Activated naive CD8-positive, alpha-beta T cell treated with anti-CD3 and anti-CD28 coated beads, Interleukin-2, amount 50 U/mL, for 16 hours (primary cell): ENCODE data around the gene PCSK6.

Experiments used
- DNase-seq: peaks from one replicate; pipeline ENCODE4 v3.0.0-alpha.2; 2020; ENCODE audit warnings: low read depth, low spot score

The PCSK6 gene

DNA sequence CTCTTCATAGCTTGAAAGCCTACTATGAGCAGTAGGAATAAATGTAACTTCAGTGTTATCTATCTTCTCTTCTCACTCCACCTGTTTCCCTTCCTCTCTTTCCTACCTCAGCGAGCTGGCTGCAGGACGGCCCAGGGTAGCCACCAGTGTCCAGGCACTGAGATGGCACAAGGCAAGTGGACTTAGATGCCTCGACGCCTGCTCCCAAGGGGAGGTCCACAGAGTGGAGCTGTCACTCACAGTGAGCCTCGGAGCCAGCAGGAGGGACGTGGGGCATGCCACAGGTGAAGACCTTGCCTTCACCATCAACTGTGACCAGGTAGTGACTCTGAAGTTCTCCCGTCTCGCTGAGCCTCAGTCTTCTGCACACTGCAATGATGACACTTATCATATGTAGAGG, 88.2 kb downstream of the PCSK6 start:
- no peak for DNase-seq

DNA sequence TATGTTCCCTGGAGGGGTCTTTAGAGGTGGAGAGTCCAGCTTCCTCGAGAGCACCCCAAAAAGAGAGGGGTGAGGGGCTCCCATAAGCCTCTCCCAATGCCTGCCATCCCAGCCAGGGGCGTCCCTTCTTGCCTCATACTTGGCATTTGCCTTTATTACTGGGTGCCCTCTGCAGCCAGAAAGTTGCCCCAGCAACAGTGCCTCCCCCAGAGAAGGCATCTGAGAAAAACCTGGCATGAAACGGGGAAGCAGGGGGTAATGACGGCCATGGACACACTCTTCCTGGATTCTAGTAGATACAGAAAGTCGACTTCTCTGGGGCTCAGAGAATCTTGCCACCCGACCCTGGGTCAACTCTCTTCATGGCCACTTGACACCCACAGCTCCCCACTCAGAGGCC, 90.1 kb downstream of the PCSK6 start:
- DNase-seq, result no peak

DNA sequence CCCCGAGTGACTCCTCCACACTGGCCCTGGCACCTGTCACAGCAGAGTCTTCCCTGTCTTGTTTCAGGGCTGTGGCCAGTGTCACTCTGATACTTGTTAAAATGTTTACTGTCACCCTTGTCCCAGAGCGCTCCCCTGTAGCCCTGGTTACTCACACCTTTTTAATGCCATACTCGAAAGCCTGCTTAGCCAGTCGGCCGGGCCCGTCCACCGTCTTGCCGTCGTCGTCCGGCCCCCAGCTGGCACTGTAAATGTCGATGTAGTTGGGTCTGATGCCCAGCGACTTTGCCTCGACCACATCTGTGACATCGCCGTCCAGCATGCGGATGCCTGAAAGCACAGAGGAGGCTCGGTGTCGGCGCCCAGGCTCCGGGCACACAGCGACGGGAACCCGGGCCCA, 91.3 kb downstream of the PCSK6 start:
- no peak for DNase-seq

DNA sequence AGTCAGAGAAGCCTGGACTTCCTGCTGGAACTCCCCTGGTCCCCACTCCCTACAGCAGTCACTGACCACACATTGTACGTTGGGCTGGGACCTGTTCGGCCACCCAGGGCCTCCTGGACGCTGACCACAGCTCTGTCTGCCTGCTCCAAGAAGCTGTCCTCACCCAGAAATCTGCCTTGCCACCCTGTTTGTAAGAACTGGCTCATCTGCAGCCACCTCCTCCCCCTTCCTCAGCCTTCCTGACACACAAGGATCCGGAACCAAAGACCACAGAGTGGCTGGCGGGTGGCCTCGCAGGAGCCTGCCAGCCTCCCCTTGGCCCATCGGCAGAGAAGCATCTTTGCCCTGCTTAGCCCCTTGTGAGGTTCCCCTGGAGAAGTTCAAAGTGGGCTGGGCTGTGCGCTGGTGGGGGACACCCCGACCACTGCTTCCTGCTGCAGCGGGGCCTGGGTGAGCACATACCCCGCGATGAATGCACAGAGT, 91.9 kb downstream of the PCSK6 start:
- no peak for DNase-seq

DNA sequence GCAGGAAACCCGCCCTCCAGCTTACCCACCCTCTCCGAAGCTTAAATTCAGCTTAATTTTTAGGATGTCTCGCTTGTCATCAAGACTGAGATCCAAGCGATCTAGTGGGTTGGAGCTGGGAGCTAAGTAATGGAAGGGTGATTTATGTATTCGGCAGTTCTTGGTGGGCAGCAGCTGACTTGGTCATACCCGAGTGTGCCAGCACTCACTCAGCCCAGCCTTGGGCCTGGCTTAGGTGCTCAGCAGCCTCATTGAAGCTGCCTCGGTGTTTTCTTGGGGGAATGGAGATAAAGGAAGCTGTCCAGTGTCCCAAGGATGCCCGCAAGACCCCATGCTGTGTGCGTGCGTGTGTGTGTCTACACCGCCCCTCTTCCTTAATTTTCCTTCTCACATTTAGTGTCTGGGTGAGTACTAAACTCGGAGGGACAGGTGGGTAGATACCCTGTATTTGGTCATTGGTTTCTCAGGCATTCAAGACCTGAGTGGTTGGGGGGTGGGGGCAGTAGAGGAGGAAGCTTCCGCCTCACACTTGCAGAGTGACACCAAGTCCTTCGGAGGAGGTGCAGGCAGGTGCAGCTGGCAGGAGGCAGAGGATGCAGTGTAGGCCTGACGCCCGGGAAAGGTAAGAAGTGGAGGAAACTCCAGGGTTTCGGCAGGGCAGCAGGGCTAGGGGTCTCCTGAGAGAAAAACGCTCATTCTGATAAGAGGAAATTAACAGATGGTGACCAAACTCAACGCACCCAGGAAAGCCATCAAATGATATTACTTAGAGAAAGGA, 92.8 kb downstream of the PCSK6 start:
- DNase-seq, result no peak

DNA sequence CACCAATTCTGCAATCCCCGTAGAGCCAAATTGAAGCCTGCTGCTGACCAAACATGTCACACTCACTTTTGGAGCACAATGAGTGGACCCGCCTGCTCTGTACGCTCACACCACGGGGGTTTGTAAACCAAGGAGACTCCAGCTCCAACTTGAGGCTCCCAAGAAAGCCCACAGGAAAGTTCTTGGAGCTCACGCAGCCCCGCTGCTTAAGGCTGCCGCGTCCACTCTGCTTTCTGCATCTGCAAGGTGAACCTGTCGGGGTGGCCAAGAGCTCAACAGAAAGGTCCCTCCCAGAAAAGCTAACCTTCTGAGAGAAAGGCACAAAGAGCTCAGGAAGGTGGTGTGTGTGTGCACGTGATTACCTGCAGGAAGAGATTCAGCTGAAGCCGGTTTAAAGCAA, 94.9 kb downstream of the PCSK6 start:
- no peak for DNase-seq

DNA sequence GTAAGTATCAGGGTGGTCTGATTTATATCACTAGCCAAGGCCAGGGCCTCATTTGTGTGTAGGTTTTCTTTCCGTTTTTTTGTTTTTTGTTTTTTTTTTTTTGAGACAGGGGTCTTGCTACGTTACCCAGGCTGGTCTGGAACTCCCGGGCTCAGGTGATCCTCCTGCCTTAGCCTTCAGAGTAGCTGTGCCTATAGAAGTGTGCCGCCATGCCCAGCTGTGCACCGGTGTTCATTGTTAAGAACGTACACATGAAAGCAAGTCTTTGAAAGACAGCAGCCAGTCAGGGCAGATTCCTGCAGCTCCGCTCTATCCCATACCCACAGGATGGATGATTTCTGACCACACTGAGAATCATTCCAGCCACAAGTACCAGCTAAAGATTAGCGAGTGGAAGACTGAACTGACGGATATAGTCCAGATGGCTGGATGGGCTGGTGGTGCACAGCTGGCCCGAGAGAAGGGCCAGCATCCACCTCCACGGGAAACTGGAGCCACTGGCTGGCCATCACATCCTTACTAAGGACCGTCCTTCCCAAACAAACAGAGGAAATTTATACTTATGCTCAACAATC, 95.4 kb downstream of the PCSK6 start:
- DNase-seq, result no peak

DNA sequence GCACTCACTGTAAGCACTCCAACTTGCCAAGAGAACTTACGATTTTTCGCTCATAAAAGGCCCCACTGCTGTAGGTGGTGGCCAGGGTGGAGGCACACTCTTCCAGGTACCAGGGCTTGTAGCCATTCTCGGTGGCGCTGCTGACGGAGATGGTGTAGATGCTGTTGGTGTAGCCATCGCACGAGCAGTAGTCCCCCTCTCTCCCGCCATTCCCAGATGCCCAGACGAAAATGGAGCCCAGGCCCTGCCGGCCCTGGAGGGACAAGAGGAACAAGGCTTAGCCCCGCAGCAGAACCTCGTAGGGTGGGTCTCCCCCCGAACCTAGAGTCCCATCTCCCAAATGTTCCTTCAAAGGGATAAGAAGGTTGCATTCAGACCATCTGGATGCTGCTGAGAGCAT, 96.3 kb downstream of the PCSK6 start:
- DNase-seq, result no peak

DNA sequence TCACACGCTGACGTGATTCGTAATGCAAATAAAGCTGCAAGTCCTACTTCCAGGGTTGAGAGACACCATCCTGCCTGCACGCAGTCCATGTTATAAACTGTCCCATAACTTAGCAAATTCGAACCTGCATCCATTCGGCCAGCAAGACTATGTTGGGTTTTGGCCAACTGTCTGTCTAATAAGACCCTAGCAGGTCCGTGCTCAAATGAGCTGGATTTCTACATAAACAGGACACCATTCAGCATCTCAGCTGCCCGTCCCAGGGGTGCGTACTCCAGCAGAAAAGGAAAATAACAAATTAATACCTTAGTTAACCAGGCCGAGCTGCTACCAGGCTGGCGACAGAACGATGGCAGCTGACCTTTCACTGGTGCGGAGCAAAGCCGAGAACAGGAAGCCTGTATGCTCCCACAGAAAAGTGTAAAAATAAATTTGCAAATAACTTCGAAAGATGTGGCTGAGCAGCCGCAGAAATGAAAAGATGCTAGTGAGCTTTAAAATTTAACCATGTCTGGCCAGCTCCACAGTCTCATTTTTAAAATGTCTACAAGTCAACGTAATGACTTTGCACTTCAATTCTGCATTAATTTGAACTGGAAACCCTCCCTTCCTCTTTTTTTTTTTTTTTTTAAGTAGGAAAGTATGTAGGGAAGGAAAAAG, 97.4 kb downstream of the PCSK6 start:
- DNase-seq, result no peak

DNA sequence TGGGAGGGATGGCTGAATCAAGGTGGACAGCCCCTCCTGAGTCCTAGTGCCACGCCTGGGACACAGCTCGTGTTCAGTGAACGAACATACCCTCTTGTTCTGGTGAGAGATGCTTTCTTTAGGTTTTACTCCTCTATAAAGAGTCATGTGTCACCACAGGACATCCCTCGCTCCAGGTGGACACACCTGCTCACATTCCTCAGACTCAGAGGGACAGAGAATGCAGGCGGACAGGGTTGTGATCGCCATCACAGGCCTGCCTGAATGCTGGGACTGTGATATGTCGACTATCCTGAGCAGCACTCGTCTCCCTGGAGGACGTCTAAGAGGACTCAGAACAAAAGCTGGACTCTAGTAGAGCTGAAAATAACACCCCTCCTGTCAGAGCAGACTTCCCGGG, 98.1 kb downstream of the PCSK6 start:
- DNase-seq, result no peak

DNA sequence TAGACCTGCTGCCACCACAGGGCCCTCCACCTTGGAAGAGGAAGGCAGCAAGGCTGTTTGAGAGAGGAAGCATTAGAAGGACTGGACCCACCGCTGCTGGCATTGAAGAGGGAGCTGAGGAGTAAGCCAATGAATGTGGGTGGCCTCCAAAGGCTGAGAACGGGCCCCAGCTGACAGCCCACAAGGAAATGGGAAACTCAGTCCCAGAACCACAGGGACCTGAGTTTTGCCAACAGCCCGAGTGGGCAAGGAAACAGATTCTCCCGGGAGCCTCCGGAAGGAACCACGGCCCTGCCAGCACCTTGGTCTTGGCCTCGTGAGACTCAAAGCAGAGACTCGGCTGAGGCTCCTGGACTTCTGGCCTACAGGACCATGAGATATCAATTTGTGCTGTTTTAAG, 99.0 kb downstream of the PCSK6 start:
- DNase-seq, result no peak

DNA sequence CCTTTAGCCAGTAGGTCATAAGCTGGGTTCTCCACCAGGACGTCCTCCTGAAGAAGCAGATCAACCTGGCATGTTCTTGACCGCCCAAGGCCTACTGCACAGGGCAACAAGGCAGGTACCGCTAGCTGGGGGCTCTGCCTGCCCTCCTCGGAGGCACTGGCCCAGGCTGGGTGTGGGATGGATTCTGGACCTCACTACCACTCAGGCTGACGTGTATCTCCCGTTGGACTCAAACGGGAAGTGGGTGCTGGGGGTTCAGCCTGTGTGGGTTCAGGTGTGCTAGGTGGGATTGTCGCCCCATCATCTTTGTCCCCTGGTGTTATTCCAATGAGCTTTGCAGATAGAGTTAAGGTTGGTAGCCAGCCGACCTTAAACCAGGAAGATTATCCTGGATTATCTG, 99.4 kb downstream of the PCSK6 start:
- no peak for DNase-seq

DNA sequence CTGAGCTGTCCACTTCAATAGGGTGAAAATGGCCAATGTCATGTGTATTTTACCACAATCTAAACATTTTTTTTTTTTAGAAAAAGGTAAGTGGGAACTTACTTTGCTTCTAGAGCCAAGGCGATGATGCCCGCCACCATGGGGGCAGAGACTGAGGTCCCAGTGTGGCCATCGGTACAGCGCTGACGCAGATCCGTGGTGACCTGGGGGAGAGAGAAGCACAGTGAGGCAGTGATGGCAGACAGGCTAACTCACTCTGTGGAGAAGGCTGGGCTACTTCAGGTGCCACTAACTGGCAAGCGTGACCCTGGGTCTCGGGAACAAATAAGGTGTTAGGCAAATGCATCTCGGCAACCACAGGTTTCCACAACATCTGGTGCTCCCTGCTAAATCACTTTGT, 100.1 kb downstream of the PCSK6 start:
- no peak for DNase-seq

DNA sequence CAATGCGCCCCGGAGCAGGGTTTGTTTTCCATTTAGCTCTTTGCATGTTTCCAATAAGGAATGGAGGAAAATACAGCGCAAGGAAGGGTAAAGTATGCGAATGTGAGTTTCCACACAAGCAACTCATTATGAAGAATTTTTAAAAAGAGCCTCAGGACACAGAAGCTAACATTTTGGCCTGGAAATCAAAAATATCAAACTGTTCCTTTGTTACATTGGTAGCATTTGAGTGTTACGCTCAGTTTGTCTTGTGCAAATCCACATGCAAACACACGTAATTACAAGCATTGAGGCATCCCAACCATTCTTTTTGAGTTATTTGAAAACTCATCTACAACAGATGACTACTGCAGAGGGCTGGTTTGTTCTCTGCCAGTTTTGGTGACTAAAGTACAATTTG, 101.5 kb downstream of the PCSK6 start:
- no peak for DNase-seq

DNA sequence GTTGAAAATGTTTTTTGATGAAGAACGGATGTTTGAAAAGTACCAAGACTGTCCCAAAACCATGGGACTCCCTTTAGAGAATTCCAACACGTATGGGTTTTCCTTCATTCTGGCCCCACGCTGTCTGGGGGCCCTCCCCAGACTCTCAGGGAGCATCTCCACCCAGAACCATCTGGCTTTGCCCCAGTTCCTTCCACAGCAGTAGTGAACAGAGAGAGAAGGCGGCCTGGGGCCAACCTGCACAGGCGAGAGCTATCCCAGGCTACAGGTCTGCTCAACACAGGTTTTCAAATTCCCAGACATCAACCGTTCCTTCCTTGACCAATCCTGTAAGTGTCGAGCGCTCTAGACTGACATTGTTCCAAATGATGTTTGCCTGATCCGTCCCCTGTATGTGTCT, 101.9 kb downstream of the PCSK6 start:
- DNase-seq, result no peak

DNA sequence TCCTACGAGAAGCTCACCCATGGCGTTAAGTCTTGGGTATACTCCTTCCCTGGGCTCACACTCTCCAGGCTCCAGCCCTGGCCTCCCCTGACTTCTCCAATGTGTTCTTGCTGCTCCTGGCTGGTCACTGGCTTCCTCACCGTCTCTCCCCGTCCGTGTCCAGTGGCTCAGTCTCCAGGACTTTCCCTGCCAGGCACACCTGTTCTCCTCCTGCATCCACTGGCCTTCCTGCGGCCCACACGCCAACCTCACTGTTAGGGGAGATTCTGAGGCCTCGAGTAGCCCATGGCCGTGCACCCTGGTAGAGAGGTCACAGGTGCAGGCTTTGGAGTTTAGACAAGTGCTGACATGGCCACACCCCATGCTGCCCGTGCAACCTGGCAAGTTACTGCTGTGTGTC, 102.5 kb downstream of the PCSK6 start:
- DNase-seq, result no peak

DNA sequence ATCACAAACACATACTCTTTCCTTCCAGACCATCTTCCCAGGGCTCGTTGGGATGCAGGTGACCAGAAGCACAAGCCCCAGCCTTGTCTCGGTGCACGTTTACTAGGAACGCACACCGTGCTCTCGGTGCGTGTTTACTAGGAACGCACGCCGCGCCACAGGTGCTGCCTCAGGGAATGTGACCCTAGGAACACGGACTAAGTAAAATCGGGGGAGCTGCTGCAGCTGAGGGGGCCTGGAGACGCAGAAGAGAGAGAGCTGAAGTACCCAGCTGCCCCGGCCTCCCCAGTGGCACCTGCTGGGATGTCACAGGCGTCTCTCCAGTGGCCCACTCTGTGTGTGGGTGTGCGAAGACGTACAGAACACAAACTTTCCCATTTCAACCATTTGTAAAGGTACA, 103.5 kb downstream of the PCSK6 start:
- DNase-seq, result no peak

DNA sequence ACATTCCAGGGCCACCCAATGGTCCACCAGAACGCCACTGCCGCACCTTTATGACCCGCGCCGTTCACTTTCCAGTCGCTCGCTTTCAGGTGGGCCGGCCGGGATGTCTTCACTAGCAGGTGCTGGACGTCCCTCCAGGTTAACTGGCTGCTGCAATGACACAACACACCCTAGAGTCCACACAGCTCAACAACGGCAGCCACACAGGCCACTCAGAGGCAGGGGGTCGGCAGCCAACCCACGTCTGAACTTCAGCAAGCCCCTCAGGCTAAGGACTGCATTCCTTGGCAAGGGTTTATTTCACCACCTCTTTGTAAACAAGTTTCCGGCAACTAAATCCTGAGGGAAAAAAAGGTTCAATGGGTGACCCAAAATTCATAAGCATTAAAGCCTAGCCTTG, 105.2 kb downstream of the PCSK6 start:
- no peak for DNase-seq

DNA sequence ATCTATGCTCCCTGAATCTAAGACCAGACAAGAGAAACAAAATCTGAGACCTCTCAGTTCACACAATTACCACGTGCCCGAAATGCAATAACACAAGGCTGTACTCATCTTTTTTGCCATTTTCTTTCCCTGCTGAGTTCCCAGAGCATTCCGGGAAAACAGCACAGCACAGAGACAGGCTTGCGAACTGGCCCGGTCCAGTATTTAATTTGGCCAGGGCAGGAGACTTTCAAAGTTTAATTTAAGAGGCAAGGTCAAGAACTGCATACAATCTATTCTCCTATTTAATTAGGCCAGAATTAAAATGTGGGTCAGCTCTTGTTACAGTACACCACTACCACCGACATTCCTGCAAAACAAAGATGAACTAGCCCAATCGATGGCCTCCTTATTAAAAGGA, 107.0 kb downstream of the PCSK6 start:
- DNase-seq, result no peak

DNA sequence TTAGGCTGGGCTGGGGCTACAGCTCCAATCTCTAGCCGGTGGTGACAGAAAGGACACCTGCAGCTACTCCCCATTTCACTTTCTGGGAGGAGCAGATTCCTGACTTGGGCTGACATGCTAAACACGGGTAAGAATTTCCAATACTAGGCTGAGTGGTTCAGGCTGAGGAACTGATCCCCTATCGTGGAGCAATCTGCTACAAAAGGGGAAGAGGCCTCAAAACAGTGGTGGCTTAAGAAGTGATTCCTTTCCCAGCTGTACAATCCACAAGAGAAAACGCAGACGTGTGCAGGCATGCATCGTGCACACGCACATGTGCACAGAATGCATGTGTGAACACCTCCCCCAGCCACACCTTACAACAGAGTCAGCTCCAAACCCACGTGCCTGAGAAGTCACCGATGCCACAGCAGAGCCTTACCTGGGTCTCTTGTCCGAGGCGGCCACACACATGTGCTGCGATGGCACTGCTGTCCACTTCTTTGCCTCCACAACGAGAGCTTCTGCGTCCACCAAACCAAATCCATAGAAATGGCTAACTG, 107.8 kb downstream of the PCSK6 start:
- no peak for DNase-seq

DNA sequence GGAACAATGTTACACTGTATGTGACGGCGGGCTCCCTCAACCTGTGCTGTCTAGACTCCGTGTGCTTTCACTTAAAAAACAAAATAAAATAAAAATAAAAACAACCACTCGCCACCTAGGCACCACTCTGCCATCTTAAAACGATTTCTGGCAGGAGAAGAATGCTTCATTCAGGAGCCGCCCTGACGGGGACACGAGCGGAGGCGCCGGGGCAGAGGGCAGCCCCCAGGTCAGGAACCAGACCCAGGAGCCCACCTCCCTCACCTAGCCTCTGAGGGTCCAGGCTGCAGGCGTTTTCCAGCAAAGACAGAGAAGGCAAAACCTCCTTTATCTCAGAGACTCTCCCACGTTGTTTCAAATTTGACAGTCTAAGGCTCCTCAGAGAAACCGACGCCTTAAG, 109.4 kb downstream of the PCSK6 start:
- DNase-seq, result no peak

DNA sequence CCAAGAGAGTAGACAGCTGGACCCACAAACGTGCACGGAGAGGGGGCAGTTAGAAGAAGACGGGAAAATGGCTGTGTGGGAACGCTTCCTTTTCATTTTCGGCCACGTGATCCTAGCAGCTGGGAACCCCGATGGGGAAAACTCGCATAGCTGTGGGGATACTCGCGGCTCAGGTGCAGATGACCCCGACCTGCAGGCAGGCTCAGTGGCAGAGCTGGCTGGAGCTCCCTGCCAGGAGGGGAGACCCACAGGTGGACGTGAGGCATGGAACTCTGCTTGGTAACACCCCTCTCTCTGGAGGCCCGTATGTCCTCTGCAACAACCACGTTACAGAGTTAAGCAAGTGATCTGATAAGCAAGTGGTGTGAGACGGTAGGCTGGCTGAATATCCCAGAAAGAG, 109.9 kb downstream of the PCSK6 start:
- no peak for DNase-seq

DNA sequence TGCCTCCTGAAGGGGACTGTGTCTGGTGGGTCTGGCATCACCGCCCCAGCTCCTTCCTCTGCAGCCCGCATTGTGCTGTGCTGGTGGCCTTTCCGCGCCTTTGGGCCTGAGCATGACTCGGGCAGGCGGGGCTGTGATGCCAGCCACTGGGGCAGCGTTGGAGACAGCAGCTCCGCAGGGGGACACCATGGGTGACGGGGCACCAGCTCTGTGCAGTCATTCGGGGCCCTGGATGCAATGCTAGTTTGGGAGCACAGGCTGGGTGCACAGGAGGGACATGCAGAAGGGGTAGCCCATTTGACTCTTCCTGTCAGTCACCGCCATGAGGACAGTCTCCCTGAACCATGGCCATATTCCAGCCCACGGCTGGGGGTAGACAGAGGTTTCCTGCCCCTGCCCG, 110.6 kb downstream of the PCSK6 start:
- DNase-seq, result no peak
